HG02678 (cell line): ENCODE measurements around the gene ADAMTSL2.

Experiments used
- ATAC-seq: cut with Tn5 transposase; IDR thresholded peaks from one replicate; pipeline ENCODE4 v1.9.1; 2021; ENCODE audit warnings: mild to moderate bottlenecking, moderate library complexity; ENCODE audit not compliant: unreplicated experiment

ADAMTSL2 gene

GRCh38 chr9:133499132-133499891, 35.2 kb upstream of the ADAMTSL2 start:
- no peak for ATAC-seq

- ATAC-seq = no peak
Observed at GRCh38 chr9:133499892-133500270, 34.6 kb upstream of the ADAMTSL2 start.

GRCh38 chr9:133502112-133502511, 32.4 kb upstream of the ADAMTSL2 start:
- ATAC-seq = no peak

GRCh38 chr9:133505186-133505830, 29.2 kb upstream of the ADAMTSL2 start:
- no peak for ATAC-seq

- no peak for ATAC-seq
Observed at GRCh38 chr9:133505901-133506652, 28.4 kb upstream of the ADAMTSL2 start.

- ATAC-seq = no peak
Observed at GRCh38 chr9:133506653-133507038, 27.9 kb upstream of the ADAMTSL2 start.

- ATAC-seq = no peak
Observed at GRCh38 chr9:133507246-133507965, 27.1 kb upstream of the ADAMTSL2 start.

GRCh38 chr9:133508046-133508445, 26.5 kb upstream of the ADAMTSL2 start:
- no peak for ATAC-seq

- no peak for ATAC-seq
Observed at GRCh38 chr9:133509179-133510083, 25.1 kb upstream of the ADAMTSL2 start.

GRCh38 chr9:133510926-133511505, 23.5 kb upstream of the ADAMTSL2 start:
- ATAC-seq = no peak

- no peak for ATAC-seq
Observed at GRCh38 chr9:133511607-133512006, 22.9 kb upstream of the ADAMTSL2 start.

GRCh38 chr9:133512253-133513213, 22.0 kb upstream of the ADAMTSL2 start:
- ATAC-seq = no peak

- ATAC-seq = no peak
Observed at GRCh38 chr9:133513214-133514100, 21.0 kb upstream of the ADAMTSL2 start.

GRCh38 chr9:133514460-133515239, 19.9 kb upstream of the ADAMTSL2 start:
- ATAC-seq = no peak

- no peak for ATAC-seq
Observed at GRCh38 chr9:133515240-133515610, 19.3 kb upstream of the ADAMTSL2 start.

- no peak for ATAC-seq
Observed at GRCh38 chr9:133515615-133516255, 18.8 kb upstream of the ADAMTSL2 start.
